GM21786 (cell line): ENCODE data around the gene FTMT.
"Not testable (repeated sequence)": the region's sequence is repeated elsewhere in the genome, so short reads cannot be mapped to it uniquely, and the experiment has no call there.

Experiments
- ATAC-seq: cut with Tn5 transposase; IDR thresholded peaks from one replicate; pipeline ENCODE4 v1.9.1; 2021; ENCODE audit not compliant: unreplicated experiment

FTMT gene

GRCh38 chr5:121851643-121852574, at the start of gene FTMT:
FTMT (plus strand) TSS chr5:121851882; CDS start chr5:121851964, 82 bp downstream.
- ATAC-seq = no peak

- not testable (repeated sequence) for ATAC-seq
Observed at GRCh38 chr5:121805251-121805650, 46.4 kb upstream of the FTMT start.

GRCh38 chr5:121805911-121806310, 45.8 kb upstream of the FTMT start:
- no peak for ATAC-seq

GRCh38 chr5:121816164-121816563, 35.5 kb upstream of the FTMT start:
- no peak for ATAC-seq

- ATAC-seq = no peak
Observed at GRCh38 chr5:121819682-121820261, 31.9 kb upstream of the FTMT start.

- ATAC-seq = no peak
Observed at GRCh38 chr5:121833617-121834016, 18.1 kb upstream of the FTMT start.

GRCh38 chr5:121834021-121834420, 17.7 kb upstream of the FTMT start:
- ATAC-seq = no peak

- ATAC-seq = no peak
Observed at GRCh38 chr5:121841892-121842291, 9.8 kb upstream of the FTMT start.

- no peak for ATAC-seq
Observed at GRCh38 chr5:121850272-121850671, 1.4 kb upstream of the FTMT start.

GRCh38 chr5:121853850-121854249, 2.2 kb downstream of the FTMT start:
- no peak for ATAC-seq

- ATAC-seq = no peak
Observed at GRCh38 chr5:121862801-121863200, 11.1 kb downstream of the FTMT start.

- no peak for ATAC-seq
Observed at GRCh38 chr5:121863753-121864285, 12.1 kb downstream of the FTMT start.

- ATAC-seq = no peak
Observed at GRCh38 chr5:121867403-121867802, 15.7 kb downstream of the FTMT start.

- ATAC-seq = no peak
Observed at GRCh38 chr5:121870489-121870888, 18.8 kb downstream of the FTMT start.

- ATAC-seq = no peak
Observed at GRCh38 chr5:121872856-121873255, 21.2 kb downstream of the FTMT start.

- no peak for ATAC-seq
Observed at GRCh38 chr5:121873409-121873808, 21.7 kb downstream of the FTMT start.

- ATAC-seq = no peak
Observed at GRCh38 chr5:121885630-121886029, 33.9 kb downstream of the FTMT start.

- no peak for ATAC-seq
Observed at GRCh38 chr5:121887727-121888126, 36.0 kb downstream of the FTMT start.

GRCh38 chr5:121890297-121890858, 38.7 kb downstream of the FTMT start:
- ATAC-seq = no peak

- no peak for ATAC-seq
Observed at GRCh38 chr5:121897341-121897740, 45.7 kb downstream of the FTMT start.

GRCh38 chr5:121899346-121899745, 47.7 kb downstream of the FTMT start:
- no peak for ATAC-seq
